Tibial nerve (tissue), 4 donors: Measurements from ENCODE around the gene SEMA5B. TPM values are rescaled to one million over a fixed set of nuclear protein-coding genes. Genes with fewer than 3 reads are reported as not detected.

Experiments used
- DNase-seq, 2 donors: peaks; one replicate each; pipeline ENCODE4 v3.0.0-alpha.2; 2019; ENCODE audit warnings: low spot score in 2 of 2
- H3K27ac ChIP-seq, 4 donors: fragments of 200-600 bp; sonication (generic) in 3 of 4; one replicate each; pipeline ENCODE4 v1.5.1; 2017 to 2019; ENCODE audit warnings: mild to moderate bottlenecking in 1 of 4
- H3K27me3 ChIP-seq, 2 donors: fragments of 200-600 bp; sonication (generic) in 1 of 2; one replicate each; pipeline versions ENCODE4 v1.5.1 to v1.6.0; 2017 to 2019
- H3K36me3 ChIP-seq, 3 donors: fragments of 200-600 bp; sonication (generic); one replicate each; pipeline ENCODE4 v1.5.1; 2018 to 2019
- H3K4me1 ChIP-seq, 4 donors: fragments of 200-600 bp; sonication (generic) in 3 of 4; one replicate each; pipeline ENCODE4 v1.5.1; 2017 to 2019
- H3K4me3 ChIP-seq, 4 donors: fragments of 200-600 bp; sonication (generic) in 3 of 4; one replicate each; pipeline ENCODE4 v1.5.1; 2017 to 2019; ENCODE audit warnings: mild to moderate bottlenecking in 1 of 4, moderate library complexity in 1 of 4
- H3K9me3 ChIP-seq, 4 donors: fragments of 200-600 bp; sonication (generic) in 3 of 4; one replicate each; pipeline ENCODE4 v1.5.1; 2017 to 2019
- CTCF ChIP-seq, 5 experiments: fragments of 200-600 bp in 3 of 5; fragments of 450-650 bp in 2 of 5; sonication (generic) in 3 of 5; IDR thresholded peaks; one replicate each; pipeline ENCODE4 v1.5.1; 2016 to 2019; ENCODE audit warnings: antibody characterized with exemption in 5 of 5, mild to moderate bottlenecking in 3 of 5, moderate library complexity in 2 of 5
- EP300 ChIP-seq, 2 donors: sonication (generic); formaldehyde crosslinking; IDR thresholded peaks; one replicate each; pipeline ENCODE4 v1.6.1; 2017; ENCODE audit warnings: antibody characterized with exemption in 2 of 2, mild to moderate bottlenecking in 1 of 2
- POLR2A ChIP-seq, 2 donors: fragments of 450-650 bp; IDR thresholded peaks; one replicate each; pipeline ENCODE4 v1.6.1; 2017; ENCODE audit warnings: antibody characterized with exemption in 2 of 2, mild to moderate bottlenecking in 2 of 2, moderate library complexity in 2 of 2
- WGBS, 2 donors: methylation state at CpG; one replicate each; pipeline ENCODE4 v1.1.5; 2018; 5-methylcytosine and 5-hydroxymethylcytosine counted together
- total RNA-seq, 4 donors: library from RNA; depleted of rRNA; stranded (reverse); fragments of >200 nt; gene quantifications; one replicate each; pipeline ENCODE4 v1.1.0, GENCODE V29; 2016

The SEMA5B gene
- total RNA-seq, 4 donors from 2014 or later = 6.7 to 19.7 (median 13.1) TPM

DNA sequence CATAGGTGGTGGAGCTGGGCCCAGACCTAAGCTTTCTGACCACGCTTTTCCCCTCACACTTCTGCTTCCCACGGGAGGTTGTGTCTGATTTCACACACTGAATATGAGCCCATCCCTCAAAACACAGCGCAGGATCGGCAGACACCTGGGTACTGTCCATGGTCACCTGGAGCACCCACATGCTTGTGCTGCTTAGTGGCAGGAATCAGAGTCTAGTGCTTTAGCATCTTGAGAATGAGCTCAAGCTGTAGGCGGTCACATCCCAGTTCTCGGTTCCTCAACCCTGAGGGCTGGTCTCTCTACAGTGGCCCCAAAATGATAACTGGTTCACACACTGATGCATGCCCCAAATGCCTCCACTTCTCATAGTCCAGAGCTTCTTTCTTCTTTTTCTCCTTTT lies 111.0 kb downstream of the SEMA5B start:
- Histone ChIP-seq H3K36me3 (no peaks in the 10 kb centered on the region), H3K9me3 (no peaks in the 10 kb centered on the region), H3K27ac (no peak overlapping the region), H3K4me3 (no peak overlapping the region), H3K27me3 (peaks cover 0 to 24% of the 10 kb centered on the region in 2 donors), H3K4me1 (peaks cover 0 to 2% (median 0%) of the 10 kb centered on the region in 4 donors)
- WGBS, 2 donors = 90% methylated on average over 6 of the region's 6 CpGs
- no peak for DNase-seq
- no peak for TF ChIP-seq CTCF (IDR thresholded peaks at IDR 0.05)
- no peak for TF ChIP-seq EP300 (IDR thresholded peaks at IDR 0.05)
- no peak for TF ChIP-seq POLR2A (IDR thresholded peaks at IDR 0.05)

GRCh38 chr3:122916084-122916483 lies 111.5 kb downstream of the SEMA5B start:
- Histone ChIP-seq H3K4me1 (peaks cover 0 to 2% (median 0%) of the 10 kb centered on the region in 4 donors), H3K27me3 (peaks cover 0 to 20% of the 10 kb centered on the region in 2 donors), H3K36me3 (no peaks in the 10 kb centered on the region), H3K9me3 (no peaks in the 10 kb centered on the region), H3K27ac (no peak overlapping the region), H3K4me3 (no peak overlapping the region)
- TF ChIP-seq CTCF (IDR thresholded peaks at IDR 0.05) (no peak), EP300 (IDR thresholded peaks at IDR 0.05) (no peak), POLR2A (IDR thresholded peaks at IDR 0.05) (no peak)
- DNase-seq = no peak
- WGBS, 2 donors = 76 to 88% methylated on average over 4 of the region's 4 CpGs

GRCh38 chr3:122915300-122916055 lies 112.1 kb downstream of the SEMA5B start:
- WGBS, 2 donors = 88 to 90% methylated on average over 14 to 17 of the region's 17 CpGs
- Histone ChIP-seq H3K27me3 (peaks cover 0 to 20% of the 10 kb centered on the region in 2 donors), H3K27ac (no peak overlapping the region), H3K9me3 (no peaks in the 10 kb centered on the region), H3K36me3 (no peaks in the 10 kb centered on the region), H3K4me1 (peaks cover 0 to 2% (median 0%) of the 10 kb centered on the region in 4 donors), H3K4me3 (no peak overlapping the region)
- no peak for TF ChIP-seq CTCF (IDR thresholded peaks at IDR 0.05)
- DNase-seq = no peak

- Histone ChIP-seq H3K36me3 (no peaks in the 10 kb centered on the region), H3K27me3 (peaks cover 0 to 20% of the 10 kb centered on the region in 2 donors), H3K9me3 (no peaks in the 10 kb centered on the region), H3K4me1 (peaks cover 0 to 1% (median 0%) of the 10 kb centered on the region in 4 donors), H3K27ac (no peak overlapping the region), H3K4me3 (no peak overlapping the region)
- DNase-seq = no peak
- TF ChIP-seq CTCF (IDR thresholded peaks at IDR 0.05) = no peak
- no peak for TF ChIP-seq EP300 (IDR thresholded peaks at IDR 0.05)
- TF ChIP-seq POLR2A (IDR thresholded peaks at IDR 0.05) = no peak
- WGBS, 2 donors = 79 to 89% methylated on average over 24 to 33 of the region's 33 CpGs
These were observed 113.9 kb downstream of the SEMA5B start for GRCh38 chr3:122913539-122914100.

- DNase-seq = no peak
- no peaks in the 10 kb centered on the region for H3K4me1 ChIP-seq
- WGBS, 2 donors = 55 to 100% methylated on average over 2 to 19 of the region's 76 CpGs
- H3K27ac ChIP-seq = no peak overlapping the region
- peaks cover 0 to 20% of the 10 kb centered on the region in 2 donors for H3K27me3 ChIP-seq
- H3K9me3 ChIP-seq = no peaks in the 10 kb centered on the region
- H3K36me3 ChIP-seq = no peaks in the 10 kb centered on the region
- no peak overlapping the region for H3K4me3 ChIP-seq
- TF ChIP-seq EP300 (IDR thresholded peaks at IDR 0.05) (no peak), POLR2A (IDR thresholded peaks at IDR 0.05) (no peak), CTCF (IDR thresholded peaks at IDR 0.05) (no peak)
These were observed 114.6 kb downstream of the SEMA5B start for GRCh38 chr3:122912772-122913538.
